CD4-positive, alpha-beta T cell treated with Interleukin-4 for 1 hour (primary cell): ENCODE data around the gene ALPG.

Source experiments
- DNase-seq, 2 donors: peaks; one replicate each; pipeline ENCODE4 v3.0.0-alpha.2; 2020 to 2022

ALPG gene

GRCh38 chr2:232460171-232460570, 53.5 kb downstream of the ALPG start:
- DNase-seq, result no peak
